CMK (cell line): ENCODE results near the gene MAGEB4.

ENCODE experiments used
- DNase-seq: peaks from one replicate; pipeline ENCODE4 v3.0.0-alpha.2; 2010; ENCODE audit warnings: low read depth

Gene MAGEB4

DNA sequence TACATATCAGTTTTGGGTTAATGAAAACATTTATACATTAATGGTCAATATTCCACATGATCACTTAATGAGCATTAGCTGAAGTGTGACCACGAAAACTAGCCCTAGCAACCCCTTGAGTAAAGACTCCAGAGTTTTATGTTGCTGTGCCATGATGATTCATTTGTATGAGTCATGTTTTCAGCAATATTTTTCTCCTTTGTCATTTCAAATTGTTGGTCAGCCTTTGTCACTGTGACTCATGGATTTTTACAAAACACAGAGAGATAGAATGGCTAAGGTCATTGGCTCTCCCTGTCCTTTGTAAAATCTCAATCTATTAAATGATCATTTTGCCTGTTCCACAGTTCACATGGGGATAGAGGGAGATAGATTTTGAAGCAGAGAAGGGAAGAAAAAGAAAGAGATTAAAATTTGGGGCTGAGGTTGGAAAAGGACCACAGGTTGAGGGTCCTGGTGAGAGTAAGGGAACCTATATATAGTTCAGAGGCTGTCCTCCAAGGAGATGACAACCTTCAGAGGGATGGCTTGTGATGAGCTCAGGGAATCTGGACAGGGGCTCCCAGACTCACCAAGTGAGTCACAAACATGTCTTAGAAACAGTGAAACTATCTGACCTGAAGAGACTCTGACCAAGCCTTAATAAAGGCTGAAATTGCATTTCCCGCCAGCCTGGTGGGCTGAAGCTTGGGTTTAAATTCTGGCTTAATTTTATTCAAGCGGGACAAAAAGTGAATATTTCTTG, 41.8 kb downstream of the MAGEB4 start:
- no peak for DNase-seq
